ENCODE results near the gene BTBD3.

Gene BTBD3

GRCh38 chr20:11918981-11919380, 1.3 kb downstream of the BTBD3 start:
- DNase-seq, result no peak

- no peak for DNase-seq
Measured at GRCh38 chr20:11919581-11919980, 1.9 kb downstream of the BTBD3 start.

DNA sequence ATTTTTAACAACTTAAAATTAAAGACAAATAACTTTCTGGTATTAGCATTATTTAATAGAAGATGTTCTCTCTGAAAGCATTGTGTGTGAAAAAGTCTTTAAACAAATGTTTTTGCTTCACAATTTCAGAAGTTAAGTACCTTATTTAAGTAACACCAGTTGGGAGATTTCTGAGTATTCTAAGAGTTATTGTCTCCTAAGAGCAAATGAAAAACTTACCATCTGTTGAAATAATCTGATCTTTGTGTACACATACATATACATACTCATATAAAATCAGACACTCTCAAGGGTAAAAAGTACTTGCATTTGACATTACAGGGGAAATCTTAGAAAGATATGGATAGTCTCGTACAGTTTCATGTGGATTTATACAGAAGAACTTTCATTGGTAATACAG, 2.4 kb downstream of the BTBD3 start:
- no peak for DNase-seq

DNA sequence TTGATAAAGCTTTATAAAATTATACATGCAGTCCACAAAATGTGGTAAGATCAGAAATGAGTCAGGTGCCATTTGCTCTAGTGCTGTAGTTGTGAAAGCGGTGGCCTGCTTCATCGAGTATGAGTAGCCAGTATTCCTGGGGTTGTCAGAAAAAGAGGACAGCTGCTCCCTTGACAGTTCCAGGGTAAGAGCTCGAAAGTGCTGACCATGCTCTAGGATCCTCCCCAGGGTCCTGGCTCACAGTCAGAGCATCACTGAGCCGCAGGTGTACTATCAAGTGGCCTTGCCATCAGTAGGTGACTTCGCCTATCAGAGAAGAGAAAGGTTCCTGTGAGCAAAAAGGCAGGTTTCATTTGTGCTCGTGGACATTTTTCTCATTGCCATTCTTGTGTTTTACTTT, 3.6 kb downstream of the BTBD3 start:
- no peak for DNase-seq

- no peak for DNase-seq
Measured at GRCh38 chr20:11922561-11922960, 4.9 kb downstream of the BTBD3 start.

DNA sequence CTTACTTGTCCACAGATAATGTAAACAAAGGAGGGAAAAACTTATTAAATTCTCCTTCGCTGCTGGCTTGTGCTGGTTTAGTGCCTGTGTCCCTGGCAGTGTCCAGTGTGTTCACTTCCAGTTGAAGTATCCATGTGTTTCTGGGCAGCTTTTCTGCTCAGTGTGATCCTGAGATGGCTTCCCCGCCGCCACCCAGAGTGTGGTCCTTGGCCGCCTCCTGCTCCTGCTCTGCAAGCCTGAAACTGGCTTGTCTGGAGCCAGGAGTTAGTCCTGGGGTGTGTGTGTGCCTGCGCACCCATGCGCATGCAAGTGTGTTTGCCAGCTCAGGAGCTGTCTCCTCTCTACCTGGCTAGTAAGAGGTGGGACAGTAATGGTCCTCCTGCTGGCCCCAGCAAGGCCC, 7.2 kb downstream of the BTBD3 start:
- no peak for DNase-seq

- DNase-seq, result no peak
Measured at GRCh38 chr20:11926292-11926998, 8.8 kb downstream of the BTBD3 start.

GRCh38 chr20:11929947-11930346, 12.3 kb downstream of the BTBD3 start:
- no peak for DNase-seq

- no peak for DNase-seq
Measured at GRCh38 chr20:11935212-11936154, 17.8 kb downstream of the BTBD3 start.

GRCh38 chr20:11936157-11936556, 18.5 kb downstream of the BTBD3 start:
- no peak for DNase-seq

DNA sequence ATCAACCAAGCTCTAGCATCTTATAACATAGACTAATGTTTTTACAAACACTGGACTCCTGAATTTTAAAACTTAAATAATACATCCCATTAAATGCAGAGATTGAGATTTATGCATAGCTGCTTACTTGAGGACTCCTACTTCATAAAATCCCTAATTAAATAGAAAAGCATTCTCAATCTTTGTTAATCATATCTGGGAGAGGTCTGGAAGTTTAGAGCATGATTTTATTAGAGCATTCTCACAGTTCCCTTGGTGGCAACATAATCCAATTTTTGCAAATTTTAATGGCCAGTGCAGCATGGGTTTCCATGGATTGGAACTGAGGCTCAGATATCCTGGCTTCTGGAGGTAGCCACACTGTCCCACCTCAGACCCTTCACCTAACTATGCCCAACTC, 19.5 kb downstream of the BTBD3 start:
- DNase-seq, result no peak

DNA sequence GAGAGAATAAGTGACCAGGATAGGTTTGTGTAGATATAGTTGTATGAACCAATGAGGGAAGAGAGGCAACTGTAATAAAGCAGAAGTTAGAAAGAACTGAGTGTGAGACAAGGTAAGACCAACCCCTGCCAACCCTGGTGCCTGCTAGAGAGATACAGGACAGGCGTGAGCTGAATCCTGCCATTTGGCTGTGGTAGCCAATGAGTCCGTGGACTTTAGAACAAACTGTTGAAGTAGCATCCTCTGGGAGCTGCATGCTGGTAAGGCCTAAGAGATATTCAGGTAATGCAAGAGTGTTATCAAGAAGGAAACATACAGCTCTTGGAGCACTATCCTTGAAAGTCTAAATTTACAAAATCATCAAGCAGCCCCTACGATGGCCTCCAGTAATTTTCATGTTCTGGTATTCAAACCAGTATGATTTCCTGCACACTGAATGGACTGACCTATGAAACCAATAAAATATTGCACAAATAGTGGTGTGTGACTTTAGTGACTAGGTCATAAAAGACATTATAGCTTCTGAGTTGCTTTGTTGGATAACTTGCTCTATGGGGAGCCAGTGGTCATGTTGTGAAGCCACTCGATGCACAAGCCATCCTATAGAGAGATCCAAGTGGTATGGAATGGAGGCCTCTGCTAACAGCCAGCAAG, 24.0 kb downstream of the BTBD3 start:
- DNase-seq, result no peak

DNA sequence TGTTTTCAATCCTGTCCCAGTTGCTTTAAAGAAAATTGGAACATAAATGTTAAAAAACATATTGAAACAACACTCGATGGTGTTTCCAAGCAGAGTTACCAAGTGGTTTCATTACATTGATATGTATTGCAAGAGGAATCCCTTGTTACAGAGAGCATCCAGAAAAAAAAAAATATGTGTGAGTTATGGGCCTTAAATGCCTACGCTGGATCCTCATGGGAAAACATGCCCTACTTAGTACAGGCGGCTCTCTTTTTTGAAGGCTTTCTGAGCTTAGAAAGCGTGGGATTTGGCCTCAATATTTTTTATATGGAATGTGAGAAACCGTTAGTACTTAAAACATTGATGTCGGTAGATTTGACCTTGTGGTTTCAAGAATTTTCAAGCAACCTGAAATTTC, 26.1 kb downstream of the BTBD3 start:
- DNase-seq, result no peak

DNA sequence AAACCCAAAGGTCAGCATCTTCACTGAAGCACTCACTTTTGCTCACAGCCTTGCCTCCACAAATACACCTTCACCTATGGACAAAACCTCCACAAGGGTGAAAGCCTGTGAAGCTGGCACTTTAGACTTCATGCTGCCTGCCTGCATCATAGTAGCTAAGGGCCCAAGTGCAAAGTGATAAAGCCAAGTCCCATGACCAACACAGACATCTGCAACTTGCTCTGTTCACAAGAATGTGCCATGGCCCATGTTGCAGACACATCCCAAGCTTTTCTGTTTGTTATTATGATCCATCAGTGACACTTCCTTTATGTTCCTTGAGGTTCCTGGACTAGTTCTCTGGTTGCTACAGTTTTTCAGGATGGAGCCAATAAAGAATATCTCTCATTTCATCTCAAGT, 31.1 kb downstream of the BTBD3 start:
- no peak for DNase-seq

DNA sequence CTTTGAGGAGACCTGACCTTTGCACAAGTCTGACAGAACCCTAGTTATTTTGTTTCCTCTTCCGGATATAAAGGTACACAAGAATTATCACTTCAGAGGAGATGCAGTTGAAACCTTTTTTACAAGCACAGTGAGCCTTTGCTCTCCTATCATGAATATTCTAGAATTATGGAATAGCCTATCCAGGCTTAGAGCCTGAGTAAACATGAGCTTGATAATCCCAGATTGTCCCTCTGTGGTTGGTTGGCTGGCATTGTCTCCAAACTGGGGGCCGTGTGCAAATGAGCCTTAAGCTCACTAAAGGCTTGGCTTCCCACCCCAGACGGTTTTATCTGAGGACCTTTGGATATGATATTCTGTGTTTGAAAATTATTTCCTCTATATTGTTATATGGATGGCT, 32.0 kb downstream of the BTBD3 start:
- no peak for DNase-seq

DNA sequence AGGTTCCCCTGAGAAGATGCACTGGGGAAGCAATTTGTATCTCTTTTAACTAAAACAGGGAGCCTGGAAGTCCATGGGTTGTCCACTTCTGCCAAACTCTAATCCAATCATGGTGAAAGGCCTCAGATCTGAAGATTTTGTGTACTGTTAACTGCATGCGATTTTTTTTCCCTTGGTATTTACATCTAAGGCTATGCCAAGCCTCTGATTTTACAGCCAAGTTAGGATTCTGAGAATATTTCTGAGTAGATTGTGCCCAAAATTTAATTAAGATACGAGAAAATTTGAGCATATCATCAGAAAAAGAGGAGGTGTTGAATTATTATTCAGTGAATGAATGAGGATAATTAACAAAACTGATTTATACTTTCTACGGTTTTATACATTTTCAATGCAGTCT, 34.0 kb downstream of the BTBD3 start:
- no peak for DNase-seq

DNA sequence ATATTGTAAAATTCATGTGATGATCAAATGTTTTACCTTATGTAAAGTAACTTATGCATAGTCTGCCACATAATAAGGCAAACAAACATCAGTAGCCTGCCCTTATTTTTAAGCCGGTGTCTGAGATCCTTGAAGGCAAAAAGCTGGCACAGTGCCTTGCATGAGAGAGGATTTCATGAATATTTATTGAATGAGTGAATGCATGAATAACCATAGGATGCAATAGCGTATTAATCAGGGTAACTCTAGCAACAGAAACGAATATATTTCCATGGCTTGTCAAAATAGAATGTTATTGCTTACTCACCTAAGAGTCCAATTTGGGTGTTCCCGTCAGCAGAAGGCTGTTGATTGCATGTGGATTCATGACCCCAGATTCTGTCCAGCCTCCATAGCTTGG, 34.9 kb downstream of the BTBD3 start:
- DNase-seq, result no peak

- no peak for DNase-seq
Measured at GRCh38 chr20:11957911-11958310, 40.2 kb downstream of the BTBD3 start.

DNA sequence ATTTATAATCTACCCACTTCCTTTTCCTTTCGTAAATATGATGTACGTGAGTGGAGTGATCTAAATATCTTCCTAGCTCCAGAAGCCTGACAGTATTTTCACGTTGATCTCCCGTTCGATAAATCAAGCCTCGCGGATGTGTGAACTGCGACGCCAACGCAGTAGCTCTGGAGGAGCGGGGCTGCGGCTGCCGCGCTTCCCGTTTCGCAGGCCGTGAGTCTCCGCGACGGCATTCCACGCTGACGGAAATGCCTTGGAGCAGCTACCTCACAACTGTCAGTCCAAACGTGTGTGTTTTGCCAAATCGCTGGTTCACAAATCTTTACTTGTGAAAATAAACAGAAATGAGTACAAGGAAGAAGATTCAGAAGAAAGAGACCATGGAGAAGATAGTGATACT, 41.2 kb downstream of the BTBD3 start:
- no peak for DNase-seq

- no peak for DNase-seq
Measured at GRCh38 chr20:11965602-11966001, 47.9 kb downstream of the BTBD3 start.

DNA sequence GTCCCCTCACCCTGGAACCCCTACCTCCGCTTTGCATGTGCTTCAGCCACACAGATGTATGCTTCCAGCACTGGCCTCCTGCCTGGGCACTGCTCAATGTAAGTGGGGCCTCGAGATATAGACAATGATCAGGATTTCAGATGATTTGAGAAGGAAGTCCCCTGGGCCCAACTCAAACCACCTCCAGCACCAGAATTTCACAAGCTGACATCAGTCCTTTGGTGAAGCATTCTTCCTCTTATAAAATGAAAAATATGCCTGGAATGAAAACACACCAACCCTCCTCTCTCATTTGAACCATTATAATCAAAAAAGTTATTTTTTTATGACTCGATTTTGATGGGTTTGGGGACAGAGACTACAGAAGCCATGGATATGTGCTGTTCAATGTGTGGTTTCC, 48.5 kb downstream of the BTBD3 start:
- no peak for DNase-seq

DNA sequence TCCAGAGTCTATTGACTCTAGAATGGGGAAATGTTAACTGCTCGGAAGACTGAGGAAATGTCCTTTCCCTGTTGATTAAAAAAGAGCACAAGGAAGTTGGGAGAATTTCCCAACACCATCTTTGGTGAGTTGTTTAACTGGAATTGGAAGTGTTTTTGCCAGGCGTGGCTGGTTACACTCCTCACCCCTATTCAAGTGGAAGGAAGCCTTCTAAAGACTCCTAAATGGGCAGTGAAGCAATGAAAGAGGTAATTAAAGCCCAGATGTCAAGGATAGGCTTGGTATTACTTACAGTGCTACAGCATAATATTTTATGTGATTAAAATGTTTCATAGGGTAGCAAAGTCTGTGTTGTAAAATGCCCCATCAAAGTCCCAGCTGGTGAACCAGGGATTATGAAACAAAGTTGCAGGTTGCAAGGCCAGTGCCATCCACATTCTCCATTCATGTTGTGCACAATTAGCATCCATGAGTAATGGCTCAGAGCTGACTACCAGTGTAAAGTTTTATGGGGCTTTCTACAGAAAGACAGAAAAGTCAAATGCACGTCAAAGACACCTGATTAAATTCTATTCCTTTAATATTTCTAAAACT, 52.6 kb downstream of the BTBD3 start:
- no peak for DNase-seq

GRCh38 chr20:11972478-11972877, 54.8 kb downstream of the BTBD3 start:
- no peak for DNase-seq
